ENCODE results near the gene HMCN1.

The HMCN1 gene

GRCh38 chr1:186027621-186028020, 293.4 kb downstream of the HMCN1 start:
- DNase-seq (ENCODE audit: low read depth, low spot score): no peak

- DNase-seq (ENCODE audit: low read depth, low spot score): no peak
Measured at GRCh38 chr1:186030453-186030852, 296.3 kb downstream of the HMCN1 start.

- no peak for DNase-seq (ENCODE audit: low read depth, low spot score)
Measured at GRCh38 chr1:186033847-186034271, 299.7 kb downstream of the HMCN1 start.

- DNase-seq (ENCODE audit: low read depth, low spot score): no peak
Measured at GRCh38 chr1:186042230-186042629, 308.0 kb downstream of the HMCN1 start.

GRCh38 chr1:186043296-186043695, 309.1 kb downstream of the HMCN1 start:
- no peak for DNase-seq (ENCODE audit: low read depth, low spot score)

GRCh38 chr1:186044079-186044685, 310.0 kb downstream of the HMCN1 start:
- DNase-seq (ENCODE audit: low read depth, low spot score): no peak

- no peak for DNase-seq (ENCODE audit: low read depth, low spot score)
Measured at GRCh38 chr1:186046437-186047211, 312.4 kb downstream of the HMCN1 start.

- DNase-seq (ENCODE audit: low read depth, low spot score): no peak
Measured at GRCh38 chr1:186050360-186050759, 316.2 kb downstream of the HMCN1 start.

GRCh38 chr1:186054003-186054402, 319.8 kb downstream of the HMCN1 start:
- DNase-seq (ENCODE audit: low read depth, low spot score): no peak

- no peak for DNase-seq (ENCODE audit: low read depth, low spot score)
Measured at GRCh38 chr1:186054932-186055331, 320.7 kb downstream of the HMCN1 start.

GRCh38 chr1:186055846-186056245, 321.7 kb downstream of the HMCN1 start:
- DNase-seq (ENCODE audit: low read depth, low spot score): no peak

GRCh38 chr1:186057086-186057485, 322.9 kb downstream of the HMCN1 start:
- DNase-seq (ENCODE audit: low read depth, low spot score): no peak

GRCh38 chr1:186059311-186059710, 325.1 kb downstream of the HMCN1 start:
- DNase-seq (ENCODE audit: low read depth, low spot score): no peak

GRCh38 chr1:186059752-186060151, 325.6 kb downstream of the HMCN1 start:
- no peak for DNase-seq (ENCODE audit: low read depth, low spot score)

- no peak for DNase-seq (ENCODE audit: low read depth, low spot score)
Measured at GRCh38 chr1:186060226-186060625, 326.0 kb downstream of the HMCN1 start.

GRCh38 chr1:186063091-186063657, 329.0 kb downstream of the HMCN1 start:
- no peak for DNase-seq (ENCODE audit: low read depth, low spot score)

- DNase-seq (ENCODE audit: low read depth, low spot score): no peak
Measured at GRCh38 chr1:186066411-186066810, 332.2 kb downstream of the HMCN1 start.

- DNase-seq (ENCODE audit: low read depth, low spot score): no peak
Measured at GRCh38 chr1:186073697-186074096, 339.5 kb downstream of the HMCN1 start.

- DNase-seq (ENCODE audit: low read depth, low spot score): no peak
Measured at GRCh38 chr1:186076006-186076405, 341.8 kb downstream of the HMCN1 start.

- DNase-seq (ENCODE audit: low read depth, low spot score): no peak
Measured at GRCh38 chr1:186078245-186078644, 344.1 kb downstream of the HMCN1 start.

GRCh38 chr1:186079084-186079684, 345.0 kb downstream of the HMCN1 start:
- DNase-seq (ENCODE audit: low read depth, low spot score): no peak

GRCh38 chr1:186082235-186082937, 348.2 kb downstream of the HMCN1 start:
- DNase-seq (ENCODE audit: low read depth, low spot score): peak; percentile 25

Measured in brain pericyte (primary cell).